SK-N-DZ (cell line): ENCODE measurements around the gene OR6C65. TPM values are rescaled to one million over a fixed set of nuclear protein-coding genes. Genes with fewer than 3 reads are reported as not detected.
"Not testable (repeated sequence)": the region's sequence is repeated elsewhere in the genome, so short reads cannot be mapped to it uniquely, and the experiment has no call there.

ENCODE experiments used
- DNase-seq: peaks from one replicate; pipeline ENCODE4 v3.0.0-alpha.2; 2015; ENCODE audit warnings: low spot score
- polyA plus RNA-seq, 2 experiments: library from polyadenylated mRNA; depleted of rRNA; stranded (reverse); fragments of >200 nt; gene quantifications; 2 replicates each; pipeline ENCODE4 v1.2.3, GENCODE V29; 2014

Gene OR6C65
- polyA plus RNA-seq (2014; cell fraction: cytosol; rRNA removed), result not detected in 2 replicates
- polyA plus RNA-seq (2014; cell fraction: nucleus; rRNA removed), result not detected in 2 replicates

DNA sequence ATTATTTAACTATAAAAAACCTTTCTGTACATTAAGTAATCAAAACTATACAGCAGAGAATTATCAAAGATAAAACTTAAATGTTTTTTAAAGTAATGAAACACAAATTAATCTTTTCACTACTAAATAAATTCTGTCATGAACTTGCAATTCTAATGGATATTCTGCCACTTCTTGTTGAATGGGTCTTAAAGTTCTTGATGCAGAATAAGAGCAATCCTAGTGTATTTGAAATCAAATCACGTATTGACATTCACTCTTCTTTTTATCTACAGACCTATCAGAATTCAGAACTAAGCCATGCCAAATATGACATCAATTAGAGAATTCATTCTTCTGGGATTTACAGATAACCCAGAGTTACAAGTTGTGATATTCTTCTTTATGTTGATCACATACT lies at the start of gene OR6C65:
Gene OR6C65 (plus strand): TSS at position 301 of the 400 bp plus-strand sequence. CDS start 0 bp downstream, at position 301.
- DNase-seq, result no peak

DNA sequence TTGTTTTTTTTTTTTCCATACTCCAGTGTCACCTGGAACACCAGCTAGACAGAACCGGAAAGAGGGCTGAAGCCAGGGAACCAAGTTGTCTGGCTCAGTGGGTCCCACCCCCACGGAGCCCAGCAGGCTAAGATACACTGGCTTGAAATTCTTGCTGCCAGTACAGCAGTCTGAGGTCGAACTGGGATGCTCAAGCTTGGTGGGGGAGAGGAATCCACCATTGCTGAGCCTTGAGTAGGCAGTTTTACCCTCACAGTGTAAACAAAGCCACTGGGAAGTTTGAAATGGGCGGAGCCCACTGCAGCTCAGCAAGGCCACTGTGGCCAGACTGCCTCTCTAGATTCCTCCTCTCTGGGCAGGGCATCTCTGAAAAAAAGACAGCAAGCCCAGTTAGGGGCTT lies 45.0 kb upstream of the OR6C65 start:
- DNase-seq, result not testable (repeated sequence)

DNA sequence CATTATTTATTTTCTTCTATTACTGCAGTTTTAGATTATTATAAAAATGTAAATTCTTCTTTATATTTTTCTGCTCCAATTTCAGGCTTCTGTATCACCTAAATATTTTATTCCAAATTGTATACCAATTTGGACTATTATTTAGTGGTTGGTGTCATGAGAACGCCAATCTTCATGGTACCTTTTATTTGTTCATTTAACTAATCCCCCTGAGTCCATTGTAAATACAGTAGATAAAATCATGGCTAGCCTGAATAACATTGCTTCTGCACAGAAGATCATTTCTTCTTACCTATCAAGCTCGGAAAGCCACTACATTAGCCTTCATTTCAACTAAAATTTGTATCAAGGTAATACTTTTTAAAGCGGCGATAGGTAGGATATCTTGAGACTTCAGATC lies 37.7 kb upstream of the OR6C65 start, which contains the start of gene OR6C75:
Gene OR6C75 (plus strand): TSS at position 301 of the 400 bp plus-strand sequence. CDS start 2,136 bp downstream, outside the sequence.
- DNase-seq, result no peak

DNA sequence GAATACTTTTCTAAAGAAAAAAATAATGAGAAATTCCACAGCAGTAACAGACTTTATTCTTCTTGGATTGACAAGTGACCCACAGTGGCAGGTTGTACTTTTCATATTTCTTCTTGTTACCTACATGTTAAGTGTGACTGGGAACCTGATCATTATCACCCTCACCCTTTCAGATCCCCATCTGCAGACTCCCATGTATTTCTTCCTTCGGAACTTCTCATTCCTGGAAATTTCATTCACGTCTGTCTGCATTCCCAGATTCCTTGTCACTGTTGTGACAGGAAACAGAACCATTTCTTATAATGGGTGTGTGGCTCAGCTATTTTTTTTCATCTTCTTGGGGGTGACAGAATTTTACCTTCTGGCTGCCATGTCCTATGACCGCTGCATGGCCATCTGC lies 35.2 kb upstream of the OR6C65 start:
- no peak for DNase-seq

DNA sequence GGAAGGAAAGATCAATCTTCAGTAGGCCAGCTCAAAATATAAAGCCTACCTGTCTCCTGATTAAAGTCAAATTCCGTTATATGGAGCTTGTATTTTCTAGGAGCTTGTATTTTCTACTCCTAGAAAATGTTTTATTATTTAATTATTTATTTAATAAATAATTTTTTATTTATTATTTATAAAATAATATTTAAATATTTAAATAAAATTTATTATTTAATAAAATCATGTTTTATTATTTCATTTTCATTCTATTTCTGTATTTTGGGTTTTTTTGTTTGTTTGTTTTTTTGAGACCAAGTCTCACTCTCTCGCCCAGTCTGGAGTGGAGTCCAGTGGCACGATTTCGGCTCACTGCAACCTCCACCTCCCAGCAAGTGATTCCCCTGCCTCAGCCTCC lies 27.8 kb upstream of the OR6C65 start:
- DNase-seq, result no peak

DNA sequence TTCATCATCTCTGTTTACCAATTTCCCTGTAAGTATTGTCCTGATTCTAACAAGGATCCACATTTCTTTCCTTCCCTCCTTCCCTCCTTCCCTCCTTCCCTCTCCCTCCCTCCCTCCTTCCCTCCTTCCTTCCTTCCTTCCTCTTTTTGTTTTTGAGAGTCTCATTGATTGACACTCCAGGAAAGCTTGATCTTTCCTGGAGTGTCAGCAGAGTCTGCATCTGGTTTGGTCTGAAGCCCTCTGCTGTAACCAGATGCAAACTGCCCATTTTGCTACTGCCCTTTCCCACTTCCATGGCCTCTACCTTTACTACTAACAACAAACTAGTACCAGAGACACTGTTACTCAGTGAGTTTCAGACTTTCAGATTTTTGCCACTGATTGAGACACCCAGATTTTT lies 14.4 kb upstream of the OR6C65 start:
- no peak for DNase-seq

DNA sequence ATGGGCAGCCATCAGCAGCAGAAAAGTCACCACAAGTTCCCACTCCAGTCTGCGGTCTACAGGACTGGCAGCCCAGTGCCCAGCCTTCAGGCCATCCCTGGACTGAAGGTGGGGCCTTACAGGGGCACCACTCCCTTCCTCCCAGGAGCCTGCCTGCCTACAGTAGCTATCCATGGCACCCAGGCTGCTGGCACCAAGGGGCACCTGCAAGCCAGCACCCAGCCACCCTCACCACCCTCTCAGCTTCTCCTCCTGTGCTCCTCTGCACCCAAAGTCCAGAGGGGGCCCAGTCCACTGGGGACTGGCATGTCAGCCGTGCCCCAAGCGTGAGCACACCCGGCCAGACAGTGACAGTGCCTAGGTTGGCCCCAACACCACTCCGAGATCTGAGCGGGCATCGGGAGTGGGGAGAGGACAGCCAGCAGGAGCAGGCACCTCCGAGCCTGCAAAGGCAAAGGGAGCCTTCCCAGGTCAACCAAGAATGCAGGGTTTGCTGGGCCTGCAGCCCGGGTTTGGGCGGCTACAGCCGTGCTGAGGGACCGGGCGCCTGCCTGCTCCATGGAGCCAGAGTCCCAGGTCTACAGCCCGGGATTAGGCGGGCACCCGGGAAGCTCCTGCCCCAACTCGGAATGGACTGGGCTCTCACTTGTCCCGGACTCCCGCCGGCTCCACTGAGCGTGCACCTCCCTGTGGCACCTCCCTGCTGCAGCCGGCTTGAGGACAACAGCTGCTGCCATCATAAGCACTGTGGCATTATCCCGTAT lies 8.1 kb upstream of the OR6C65 start:
- DNase-seq, result no peak

DNA sequence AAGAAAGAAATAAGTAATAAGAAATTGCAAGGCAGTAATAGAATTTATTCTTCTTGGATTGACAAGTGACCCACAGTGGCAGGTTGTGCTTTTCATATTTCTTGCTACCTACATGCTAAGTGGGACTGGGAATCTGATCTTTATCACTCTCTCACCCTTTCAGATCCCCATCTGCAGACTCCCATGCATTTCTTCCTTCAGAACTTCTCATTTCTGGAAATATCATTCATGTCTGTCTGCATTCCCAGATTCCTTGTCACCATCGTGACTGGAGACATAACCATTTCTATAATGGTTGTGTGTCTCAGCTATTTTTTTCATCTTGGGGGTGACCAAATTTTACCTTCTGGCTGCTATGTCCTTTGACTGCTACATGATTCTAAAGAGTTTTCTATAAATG lies 4.0 kb upstream of the OR6C65 start:
- DNase-seq, result no peak

DNA sequence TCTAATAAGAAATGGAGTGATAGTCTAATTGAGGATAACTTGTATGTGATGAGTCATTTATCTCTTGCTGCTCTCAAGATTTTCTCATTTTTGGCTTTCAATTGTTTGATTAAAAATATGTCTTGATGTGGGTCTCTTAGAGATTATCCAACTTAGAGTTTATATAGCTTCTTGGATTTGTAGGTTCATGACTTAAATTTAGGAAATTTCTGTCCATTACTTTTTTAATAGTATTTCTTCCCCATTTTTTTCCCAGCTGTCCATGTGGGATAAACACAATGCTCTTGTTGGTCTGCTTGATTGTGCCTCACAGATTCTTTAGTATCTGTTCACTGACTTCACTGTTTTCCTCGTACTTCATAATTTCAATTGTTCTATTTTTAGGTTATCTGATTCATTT lies 7.5 kb downstream of the OR6C65 start:
- DNase-seq, result no peak

DNA sequence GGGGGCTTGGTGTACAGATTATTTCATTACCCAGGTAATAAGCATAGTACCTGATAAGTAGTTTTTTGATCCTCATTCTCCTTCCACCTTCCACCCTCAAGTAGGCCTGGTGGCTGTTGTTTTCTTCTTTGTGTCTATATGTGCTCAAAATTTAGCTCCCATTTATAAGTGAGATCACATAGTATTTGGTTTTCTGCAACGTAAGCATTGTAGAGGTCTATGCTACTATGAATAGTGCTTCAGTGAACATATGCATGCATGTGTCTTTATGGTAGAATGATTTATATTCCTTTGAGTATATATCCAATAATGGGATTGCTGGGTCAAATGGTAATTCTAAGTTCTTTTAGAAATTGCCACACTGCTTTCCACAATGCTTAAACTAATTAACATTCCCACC lies 8.8 kb downstream of the OR6C65 start:
- DNase-seq, result not testable (repeated sequence)

DNA sequence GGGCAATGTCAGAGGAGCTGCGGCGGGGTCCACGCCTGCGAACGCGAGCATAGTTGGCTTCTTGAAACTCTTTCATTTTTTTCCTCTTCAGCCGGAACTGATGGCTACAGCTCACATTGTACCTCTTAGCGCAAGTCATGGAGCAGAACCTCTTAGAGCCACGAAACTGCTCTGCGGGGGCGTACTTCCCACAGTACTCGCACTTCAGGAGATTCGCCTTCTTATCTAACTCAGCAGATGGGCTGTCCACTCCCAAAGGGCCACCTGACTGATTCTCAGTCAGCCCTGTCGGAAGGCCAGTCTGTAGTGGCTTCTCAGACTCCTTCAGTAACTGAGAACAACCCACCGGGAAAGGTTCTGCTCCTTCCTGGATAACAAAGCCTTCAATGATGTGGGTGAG lies 11.8 kb downstream of the OR6C65 start:
- not testable (repeated sequence) for DNase-seq

DNA sequence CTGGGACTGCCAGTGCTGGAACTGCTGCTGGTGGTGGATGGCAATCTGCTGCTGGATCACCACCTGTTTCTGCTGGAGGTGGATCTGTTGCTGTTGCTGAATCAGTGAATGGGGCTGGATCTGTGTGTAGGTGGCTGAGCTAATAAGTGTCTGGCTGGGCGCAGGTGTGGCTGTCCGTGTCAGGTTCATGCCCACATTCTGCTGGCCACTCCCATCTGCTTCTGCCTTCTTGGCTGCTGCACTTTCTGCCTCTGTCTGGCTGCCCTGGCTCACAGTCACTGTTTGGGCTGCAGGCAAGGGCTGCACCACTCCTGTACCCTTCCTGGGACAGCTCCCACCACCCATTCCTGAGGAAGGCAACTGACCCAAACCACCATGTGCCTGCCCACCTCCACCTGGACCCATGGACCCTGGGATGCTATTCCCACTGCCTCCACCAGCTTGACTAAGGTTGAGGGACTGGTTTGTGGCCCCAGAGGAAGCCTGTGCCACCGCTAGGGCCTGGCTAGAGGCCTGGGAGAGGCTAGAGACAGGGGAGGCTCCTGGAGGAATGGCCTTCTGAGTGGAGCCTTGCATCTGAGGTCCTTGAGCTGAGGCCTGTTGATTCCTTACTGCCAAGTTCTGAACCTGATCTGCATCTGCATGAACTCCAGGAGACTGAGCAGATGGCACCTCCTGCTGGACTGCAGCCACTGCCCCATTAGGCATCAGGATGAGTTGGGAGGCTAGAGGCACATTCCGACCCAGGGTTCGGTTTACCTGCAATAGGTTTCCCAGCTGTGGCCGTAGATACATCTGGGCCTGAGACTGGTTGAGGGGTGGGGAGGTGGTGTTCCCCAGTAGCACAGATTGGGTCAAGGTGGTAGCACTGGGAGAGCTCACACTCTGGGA lies 13.4 kb downstream of the OR6C65 start:
- DNase-seq, result not testable (repeated sequence)

DNA sequence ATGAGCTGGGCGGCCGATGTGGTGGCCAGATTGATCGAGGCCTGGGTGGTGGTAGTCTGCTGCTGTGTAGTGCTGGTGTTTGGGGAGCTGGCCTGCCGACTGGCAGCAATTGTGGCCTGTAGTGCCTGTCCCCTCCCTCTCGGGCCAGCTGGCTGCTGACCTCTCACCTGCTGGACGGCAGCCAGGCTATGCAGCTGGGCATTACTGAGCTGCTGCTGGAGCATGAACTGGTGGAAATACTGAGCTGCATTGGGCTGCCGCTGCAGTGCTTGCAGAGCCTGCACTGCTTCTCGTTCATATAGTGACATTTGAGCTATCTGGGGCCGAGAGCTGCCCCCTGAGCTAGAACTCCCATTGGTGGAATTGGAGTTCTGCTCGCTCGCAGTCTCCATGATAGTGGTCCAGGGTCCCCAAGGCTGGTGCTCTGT lies 14.1 kb downstream of the OR6C65 start:
- DNase-seq, result not testable (repeated sequence)

DNA sequence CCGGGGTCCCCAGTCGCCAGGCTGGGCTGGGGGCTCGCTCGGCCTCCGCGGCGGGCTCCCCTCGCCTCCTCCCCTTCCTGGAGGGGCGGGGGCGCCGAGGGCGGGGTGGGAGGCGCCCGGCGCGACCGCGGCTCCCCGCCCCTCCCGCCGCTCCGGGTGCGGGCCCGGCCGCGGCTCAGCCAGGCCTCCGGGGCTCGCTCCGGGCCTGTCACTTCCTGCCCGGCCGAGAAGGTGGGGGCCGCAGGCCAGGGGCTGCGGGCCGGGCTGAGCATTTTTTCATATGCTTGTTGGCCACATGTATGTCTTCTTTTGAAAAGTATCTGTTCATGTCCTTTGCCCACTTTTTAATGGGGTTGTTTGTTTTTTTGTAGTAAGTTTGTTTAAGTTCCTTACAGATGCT lies 14.6 kb downstream of the OR6C65 start:
- DNase-seq, result not testable (repeated sequence)

DNA sequence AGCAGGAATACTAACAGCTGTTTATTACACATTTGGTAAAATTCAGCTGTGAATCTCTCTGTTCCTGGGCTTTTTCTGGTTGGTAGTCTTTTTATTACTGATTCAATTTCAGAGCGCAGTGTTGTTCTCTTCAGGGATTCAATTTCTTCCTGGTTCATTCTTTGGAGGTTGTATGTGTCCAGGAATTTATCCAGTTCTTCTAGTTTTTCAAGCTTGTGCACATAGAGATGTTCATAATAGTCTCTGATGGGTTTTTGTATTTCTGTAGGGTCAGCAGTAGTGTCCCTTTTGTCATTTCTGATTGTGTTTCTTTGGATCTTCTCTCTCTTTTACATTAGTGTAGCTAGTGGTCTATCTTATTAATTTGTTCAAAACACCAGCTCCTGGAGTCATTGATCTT lies 16.6 kb downstream of the OR6C65 start:
- DNase-seq, result no peak

DNA sequence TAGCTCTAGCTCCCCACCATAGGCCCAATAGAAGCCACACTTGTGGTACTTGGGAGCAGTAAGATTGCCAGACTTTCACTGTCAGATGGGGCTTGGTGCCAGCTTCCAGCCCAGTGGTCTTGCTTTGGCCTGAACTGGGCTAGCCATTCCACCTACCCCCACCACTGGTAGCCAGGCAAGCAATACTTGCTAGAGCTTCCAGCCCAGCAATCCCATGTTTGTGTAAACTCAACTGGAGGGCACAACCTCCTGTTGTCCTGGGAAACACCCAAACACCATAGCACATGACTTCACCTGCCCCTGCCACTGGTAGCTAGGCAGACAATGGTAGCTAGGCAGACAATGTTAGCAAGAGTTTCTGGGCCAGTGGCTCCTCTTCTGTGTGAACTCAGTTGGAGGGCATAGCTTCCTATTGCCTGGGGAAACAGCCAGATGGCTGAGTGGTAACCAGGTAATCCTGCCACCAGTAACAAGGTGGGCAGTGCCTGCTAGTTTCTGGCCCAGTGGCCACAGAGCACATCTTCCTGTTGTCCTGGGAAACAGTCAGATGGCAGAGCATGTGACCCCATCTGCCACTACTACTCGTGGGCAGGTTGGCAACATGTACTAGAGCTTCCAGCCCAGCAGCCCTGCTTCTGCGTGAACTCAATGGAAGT lies 20.1 kb downstream of the OR6C65 start:
- DNase-seq, result no peak

DNA sequence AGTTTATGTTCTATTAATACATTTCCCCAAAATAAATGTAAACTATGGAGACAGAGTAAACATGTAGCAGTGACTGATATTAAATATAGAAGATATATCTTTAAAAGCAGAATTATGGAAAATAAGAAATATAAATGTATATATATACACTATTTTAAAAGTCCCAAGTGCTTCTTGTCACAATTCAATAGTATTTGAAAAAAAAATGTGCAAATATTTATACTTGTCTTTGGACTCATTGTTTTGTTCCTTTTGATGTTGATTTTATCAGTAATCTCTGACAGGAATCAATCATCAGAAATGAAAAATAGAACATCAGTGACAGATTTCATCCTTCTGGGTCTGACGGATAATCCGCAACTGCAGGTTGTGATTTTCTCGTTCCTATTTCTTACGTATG lies 25.6 kb downstream of the OR6C65 start, which contains the start of gene OR6C76:
Gene OR6C76 (plus strand): TSS at position 301 of the 400 bp plus-strand sequence. CDS start 0 bp downstream, at position 301.
- DNase-seq, result no peak

DNA sequence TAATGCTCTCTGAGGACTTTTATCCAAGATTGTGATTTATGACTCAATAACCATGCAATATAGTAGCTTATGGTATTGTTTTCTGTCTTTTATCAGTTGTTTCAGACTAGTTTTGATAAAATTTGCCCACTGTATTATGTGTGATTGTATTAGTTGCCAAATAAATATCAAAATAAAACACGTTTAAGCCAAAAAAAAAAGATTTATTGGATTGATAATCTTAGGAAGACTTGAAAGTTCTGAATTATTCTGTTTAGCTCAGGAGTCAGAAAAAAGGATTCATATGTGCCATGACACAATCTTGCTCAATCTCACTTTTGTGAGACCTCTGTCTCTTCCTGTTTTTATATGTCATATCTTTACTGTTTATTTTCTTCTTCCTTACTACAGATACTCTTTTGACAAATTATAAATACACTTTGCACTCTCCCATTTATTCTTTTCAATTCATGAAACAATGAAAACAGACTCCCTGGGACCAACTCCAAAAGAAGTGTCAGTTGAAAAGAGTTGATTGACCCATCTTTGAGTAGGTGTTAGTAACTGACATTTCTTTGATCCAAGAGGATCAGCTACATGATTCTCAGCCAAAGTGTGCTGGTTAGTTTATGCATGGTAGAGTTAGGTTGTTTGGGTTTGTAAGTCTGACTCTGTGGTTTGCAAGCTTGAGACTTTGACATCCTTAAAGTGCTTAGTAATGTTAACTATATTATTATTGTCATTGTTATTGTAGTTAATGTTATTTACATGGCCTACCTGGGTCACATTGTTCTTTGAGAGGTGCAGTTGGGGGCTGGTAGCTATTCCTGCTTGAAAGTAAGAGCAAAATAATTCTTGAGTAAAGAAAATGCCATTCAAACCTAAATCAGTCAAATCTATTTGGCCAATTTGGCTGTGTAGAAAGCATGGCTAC lies 28.3 kb downstream of the OR6C65 start:
- no peak for DNase-seq

DNA sequence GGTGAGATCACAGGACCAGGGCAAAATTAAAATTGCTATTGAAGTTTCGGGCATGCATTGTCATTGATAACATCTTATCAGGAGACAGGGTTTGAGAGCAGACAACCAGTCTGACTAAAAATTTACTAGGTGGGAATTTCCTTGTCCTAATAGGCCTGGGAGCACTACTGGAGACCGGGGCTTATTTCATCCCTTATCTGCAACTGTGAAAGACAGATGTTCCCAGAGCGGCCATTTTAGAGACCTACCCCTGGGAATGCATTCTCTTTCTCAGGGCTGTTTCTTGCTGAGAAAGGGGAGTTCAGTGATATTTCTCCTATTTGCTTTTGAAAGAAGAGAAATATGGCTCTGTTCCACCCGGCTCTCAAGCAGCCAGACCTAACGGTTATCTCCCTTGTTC lies 40.9 kb downstream of the OR6C65 start:
- not testable (repeated sequence) for DNase-seq

DNA sequence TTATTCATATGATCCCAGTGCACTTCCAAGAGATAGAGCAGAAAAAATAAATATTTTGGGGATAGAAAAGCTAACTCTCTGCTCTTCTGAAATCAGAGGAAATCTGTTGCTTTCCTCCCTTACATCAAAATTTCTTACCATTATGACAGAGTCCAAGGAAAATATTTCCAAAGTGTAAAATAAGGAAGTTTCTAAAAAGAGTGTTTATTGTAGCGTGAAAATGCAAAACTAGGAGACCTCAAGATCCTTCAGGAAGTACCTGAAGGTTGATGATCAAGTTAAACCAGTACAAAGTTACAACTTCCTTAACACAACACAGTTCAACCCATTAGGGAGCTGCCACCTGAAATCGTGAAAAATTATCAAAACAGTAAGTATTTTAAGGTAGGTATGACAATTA lies 43.4 kb downstream of the OR6C65 start, which contains the start of gene OR6C2:
Gene OR6C2 (plus strand): TSS at position 301 of the 400 bp plus-strand sequence. CDS start 8,138 bp downstream, outside the sequence.
- DNase-seq, result no peak
